Lung (tissue), 12 donors: ENCODE data around the gene ZNF469. TPM values are rescaled to one million over a fixed set of nuclear protein-coding genes. Genes with fewer than 3 reads are reported as not detected.

Experiments used
- ATAC-seq: fragments of 200-7000 bp; cut with Tn5 transposase; one replicate; pipeline ENCODE4 v1.9.1; 2020; ENCODE audit warnings: moderate number of reproducible peaks; ENCODE audit not compliant: insufficient read depth, low FRiP score
- DNase-seq, 3 donors: peaks; one replicate each; pipeline ENCODE4 v3.0.0-alpha.2; 2013 to 2017
- H3K27ac ChIP-seq, 2 donors: one replicate each; pipeline ENCODE4 v1.5.1; 2013; ENCODE audit warnings: mild to moderate bottlenecking in 2 of 2, moderate library complexity in 2 of 2, control low read depth in 1 of 2, inconsistent platforms in 1 of 2, low read depth in 1 of 2, low read length in 1 of 2
- H3K27me3 ChIP-seq, 3 donors: one replicate each; pipeline ENCODE4 v1.5.1; 2013; ENCODE audit warnings: low read length in 2 of 3; ENCODE audit not compliant: control insufficient read depth in 3 of 3, insufficient read depth in 3 of 3
- H3K36me3 ChIP-seq, 4 donors: one replicate each; pipeline ENCODE4 v1.5.1; 2013; ENCODE audit warnings: low read length in 4 of 4, mild to moderate bottlenecking in 1 of 4, moderate library complexity in 1 of 4; ENCODE audit not compliant: control insufficient read depth in 4 of 4, insufficient read depth in 4 of 4
- H3K4me1 ChIP-seq, 5 donors: one replicate each; pipeline ENCODE4 v1.5.1; 2013; ENCODE audit warnings: low read length in 5 of 5, mild to moderate bottlenecking in 2 of 5, moderate library complexity in 1 of 5; ENCODE audit not compliant: control insufficient read depth in 5 of 5, insufficient read depth in 5 of 5
- H3K4me3 ChIP-seq: one replicate; pipeline ENCODE4 v1.5.1; 2013; ENCODE audit warnings: mild to moderate bottlenecking, control low read depth, moderate library complexity
- H3K9ac ChIP-seq, 2 donors: one replicate each; pipeline ENCODE4 v1.5.1; 2013; ENCODE audit warnings: low read length in 2 of 2, control low read depth in 1 of 2; ENCODE audit not compliant: insufficient read depth in 1 of 2
- H3K9me3 ChIP-seq, 4 donors: one replicate each; pipeline ENCODE4 v1.5.1; 2013; ENCODE audit warnings: low read length in 3 of 4, mild to moderate bottlenecking in 1 of 4, moderate library complexity in 1 of 4; ENCODE audit not compliant: control insufficient read depth in 4 of 4, insufficient read depth in 3 of 4
- CTCF ChIP-seq: IDR thresholded peaks from 2 replicates; pipeline ENCODE4 v1.5.1; 2012; ENCODE audit warnings: mild to moderate bottlenecking; ENCODE audit errors: control extremely low read depth, extremely low read depth
- WGBS, 2 donors: extraction: QIAGEN DNeasy Blood & Tissue Kit; methylation state at CpG; one replicate each; pipeline ENCODE4 v1.1.7; 2013; 5-methylcytosine and 5-hydroxymethylcytosine counted together
- polyA plus RNA-seq, 2 donors: library from polyadenylated mRNA; stranded (reverse); fragments of 200-250 nt; gene quantifications; one replicate each; pipeline ENCODE4 v1.2.1, GENCODE V29; 2013
- total RNA-seq, 2 donors: library from RNA; depleted of rRNA in 1 of 2; stranded (reverse); fragments of >200 nt in 1 of 2; gene quantifications; one replicate each; pipeline ENCODE4 v1.2.1, GENCODE V29; 2014 to 2021
- donor health status: control.
- donor health status: control.
- donor health status: Bipolar disorder and iron deficiency.
- donor health status: healthy.
- donor health status: DM: yes; HTN: yes; CAD: no.

Gene ZNF469
- total and polyA plus RNA-seq, 4 donors: 0.67 to 3.0 (median 1.5) TPM

- no peak for DNase-seq
- Histone ChIP-seq H3K9me3 (peaks cover 0 to 2% (median 0%) of the 10 kb centered on the region in 4 donors), H3K4me3 (no peak overlapping the region), H3K27ac (no peak overlapping the region), H3K9ac (no peak overlapping the region), H3K27me3 (no peaks in the 10 kb centered on the region), H3K36me3 (no peaks in the 10 kb centered on the region), H3K4me1 (no peaks in the 10 kb centered on the region)
- ATAC-seq: no peak
- 84 to 93% methylated on average over 12 of the region's 12 CpGs for WGBS, 2 donors
- no peak for TF ChIP-seq CTCF
Measured at GRCh38 chr16:88420496-88420895, 37.7 kb downstream of the ZNF469 start.

GRCh38 chr16:88421301-88421700 lies 38.5 kb downstream of the ZNF469 start:
- WGBS, 2 donors: 90 to 91% methylated on average over 13 of the region's 14 CpGs
- DNase-seq: no peak
- Histone ChIP-seq H3K36me3 (no peaks in the 10 kb centered on the region), H3K27me3 (no peaks in the 10 kb centered on the region), H3K4me1 (no peaks in the 10 kb centered on the region), H3K27ac (no peak overlapping the region), H3K9ac (no peak overlapping the region), H3K9me3 (peaks cover 0 to 2% (median 0%) of the 10 kb centered on the region in 4 donors), H3K4me3 (no peak overlapping the region)
- no peak for ATAC-seq
- no peak for TF ChIP-seq CTCF

DNA sequence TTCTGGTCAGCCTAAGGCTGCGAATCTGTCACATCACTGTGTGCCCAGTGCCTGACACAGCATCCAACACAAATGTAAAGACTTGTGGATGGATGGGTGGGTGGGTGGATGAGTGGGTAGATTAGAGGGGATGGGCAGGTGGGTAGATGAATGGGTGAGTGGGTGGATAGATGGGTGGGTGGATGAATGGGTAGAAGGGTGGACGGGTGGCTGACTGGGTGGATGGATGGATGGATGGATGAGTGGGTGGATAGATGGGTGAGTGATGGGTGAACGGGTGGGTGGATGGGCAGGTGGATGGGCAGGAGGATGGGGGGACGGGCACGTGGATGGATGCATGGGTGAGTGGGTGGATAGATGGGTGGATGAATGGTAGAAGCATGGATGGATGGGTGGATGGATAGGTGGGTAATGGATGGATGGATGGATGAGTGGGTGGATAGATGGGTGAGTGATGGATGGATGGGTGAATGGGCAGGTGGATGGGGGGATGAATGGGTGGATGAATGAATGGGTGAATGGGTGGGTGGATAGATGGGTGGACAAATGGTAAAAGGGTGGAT lies 39.2 kb downstream of the ZNF469 start:
- peaks cover 0 to 2% (median 0%) of the 10 kb centered on the region in 4 donors for H3K9me3 ChIP-seq
- H3K4me1 ChIP-seq: no peaks in the 10 kb centered on the region
- no peak for TF ChIP-seq CTCF
- WGBS, 2 donors: 53 to 56% methylated on average over 5 of the region's 5 CpGs
- DNase-seq (no peak), ATAC-seq (no peak)
- H3K36me3 ChIP-seq: no peaks in the 10 kb centered on the region
- H3K27me3 ChIP-seq: no peaks in the 10 kb centered on the region
- no peak overlapping the region for H3K4me3 ChIP-seq
- no peak overlapping the region for H3K9ac ChIP-seq
- no peak overlapping the region for H3K27ac ChIP-seq
